ENCODE results near the gene NOM1.

Gene NOM1

DNA sequence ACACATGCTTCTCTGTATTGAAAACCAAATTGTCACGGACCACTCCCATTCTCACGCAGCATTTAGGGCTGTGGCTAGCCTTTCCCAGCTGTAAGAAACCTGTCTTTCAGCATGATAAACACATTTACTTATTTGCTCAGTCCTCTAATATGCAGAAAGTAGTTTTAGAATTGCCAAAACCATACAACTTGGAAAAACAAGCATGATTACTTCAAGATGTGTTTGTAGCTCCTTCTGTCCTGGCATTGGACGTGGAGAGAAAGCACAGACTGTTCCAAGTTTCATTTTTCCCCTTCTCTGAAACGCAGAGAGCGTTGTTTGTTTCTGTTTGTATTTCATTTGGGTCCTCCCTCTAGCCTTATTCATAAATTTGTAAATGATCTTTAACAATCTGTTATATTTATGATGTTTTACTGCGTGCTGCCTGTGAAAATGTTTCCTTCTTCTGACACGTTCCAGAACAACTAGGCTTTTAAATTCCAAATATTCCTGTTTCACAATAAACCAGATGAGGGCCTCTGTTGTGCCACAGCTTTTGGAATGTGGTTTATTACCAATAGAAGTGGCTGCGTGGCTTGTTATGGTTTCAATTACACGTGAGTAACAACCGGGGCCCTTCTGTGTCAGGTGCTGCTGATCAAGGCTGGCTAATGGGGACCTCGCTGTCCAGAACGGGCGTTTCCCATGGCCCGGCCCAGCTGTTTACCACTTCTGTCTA, 34.8 kb downstream of the NOM1 start:
- DNase-seq: no peak

DNA sequence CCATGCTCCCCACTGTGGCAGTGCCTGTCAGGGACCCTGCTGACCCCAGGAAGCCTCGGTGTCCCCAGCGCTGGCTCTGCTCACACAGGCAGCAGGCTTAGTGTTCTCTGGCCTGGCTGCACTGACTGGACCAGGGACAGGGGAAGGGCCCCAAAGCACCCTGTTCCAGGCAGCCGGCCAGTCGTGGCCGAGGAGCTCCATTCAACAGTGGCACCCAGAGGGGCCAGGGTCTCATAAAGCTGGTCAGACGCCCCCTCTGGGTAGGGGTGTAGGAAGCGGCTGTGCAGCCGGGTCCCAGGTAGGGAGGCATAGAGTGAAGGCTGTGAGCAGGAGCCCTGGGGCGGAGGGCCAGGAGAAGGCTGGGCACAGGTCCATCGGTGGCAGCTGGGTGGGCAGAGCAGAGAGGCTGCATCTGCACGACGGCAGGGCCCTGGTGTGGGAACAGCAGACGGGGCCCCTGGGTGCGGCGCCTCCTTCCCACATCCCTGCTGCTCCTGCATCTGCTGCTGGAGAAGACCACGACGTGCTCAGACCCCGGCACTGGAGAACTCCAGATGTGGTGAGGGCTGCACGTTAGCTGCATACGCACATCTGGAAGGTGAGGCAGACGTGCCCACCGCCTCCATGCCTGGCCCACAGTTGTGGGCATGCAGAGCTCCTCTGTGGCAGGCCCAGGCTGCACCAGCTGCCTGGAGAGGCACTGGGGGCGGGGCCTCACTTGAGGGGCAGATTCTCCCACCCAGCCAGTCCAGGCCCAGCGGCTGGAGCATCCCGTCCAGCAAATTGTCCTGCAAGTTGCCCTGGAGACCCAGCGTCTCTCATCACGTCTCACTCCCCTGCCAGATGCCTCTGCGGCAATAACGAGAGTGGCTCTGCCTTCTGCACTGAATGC, 35.8 kb downstream of the NOM1 start:
- DNase-seq: no peak

DNA sequence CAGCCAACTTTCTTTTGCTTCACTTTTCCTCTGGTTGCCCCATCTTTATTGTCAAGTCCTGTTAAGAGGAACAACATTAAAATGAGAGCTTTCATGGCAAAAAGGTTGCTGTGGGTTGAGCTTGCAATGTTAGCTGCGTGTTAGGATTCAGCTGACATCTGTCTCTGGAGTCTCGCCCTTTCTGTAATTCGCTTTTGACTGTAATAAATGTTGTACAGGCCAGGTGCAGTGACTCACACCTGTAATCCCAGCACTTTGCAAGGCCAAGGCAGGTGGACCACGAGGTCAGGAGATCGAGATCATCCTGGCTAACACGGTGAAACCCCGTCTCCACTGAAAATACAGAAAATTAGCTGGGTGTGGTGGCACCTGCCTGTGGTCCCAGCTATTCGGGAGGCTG, 36.9 kb downstream of the NOM1 start:
- DNase-seq: no peak

DNA sequence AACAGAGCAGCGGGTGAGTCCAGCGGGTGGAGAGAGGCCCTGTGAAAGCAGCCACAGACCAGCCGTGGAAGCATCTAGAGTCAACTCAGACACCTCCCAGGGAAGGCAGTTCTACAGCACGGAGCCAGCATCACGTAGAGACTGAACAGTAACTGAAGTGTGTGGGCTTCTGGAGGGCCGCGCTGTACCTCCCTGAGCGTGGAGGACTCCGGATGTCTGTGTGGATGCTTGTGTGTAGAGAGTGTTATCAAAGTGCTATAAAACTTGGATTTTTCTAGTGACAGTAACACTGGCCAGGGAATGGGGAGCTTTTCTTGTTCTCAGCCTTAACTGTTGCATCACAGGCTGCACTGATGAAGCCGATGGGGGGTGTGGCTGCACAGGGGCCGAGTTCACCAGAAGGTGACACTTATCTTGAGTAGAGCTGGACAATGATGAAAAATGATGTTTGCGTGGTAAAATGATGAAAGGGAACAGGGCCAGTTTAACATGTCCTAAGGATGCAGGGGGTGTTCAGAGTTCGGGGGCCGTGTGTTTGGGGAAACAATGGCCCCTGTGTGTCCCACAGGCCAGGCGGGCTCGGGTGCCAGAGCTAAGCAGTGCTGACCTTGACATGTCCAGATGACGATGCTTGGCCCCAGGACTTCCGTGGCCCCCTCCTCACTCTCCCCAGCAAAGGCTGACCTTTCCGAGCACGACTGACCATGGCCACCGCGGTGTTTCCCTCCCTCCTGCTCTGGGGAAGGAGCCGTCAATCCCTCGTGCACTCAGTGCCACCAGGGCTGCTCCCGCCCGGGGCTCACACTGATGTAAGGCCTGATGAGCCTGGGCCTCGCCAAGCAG, 39.1 kb downstream of the NOM1 start:
- no peak for DNase-seq

DNA sequence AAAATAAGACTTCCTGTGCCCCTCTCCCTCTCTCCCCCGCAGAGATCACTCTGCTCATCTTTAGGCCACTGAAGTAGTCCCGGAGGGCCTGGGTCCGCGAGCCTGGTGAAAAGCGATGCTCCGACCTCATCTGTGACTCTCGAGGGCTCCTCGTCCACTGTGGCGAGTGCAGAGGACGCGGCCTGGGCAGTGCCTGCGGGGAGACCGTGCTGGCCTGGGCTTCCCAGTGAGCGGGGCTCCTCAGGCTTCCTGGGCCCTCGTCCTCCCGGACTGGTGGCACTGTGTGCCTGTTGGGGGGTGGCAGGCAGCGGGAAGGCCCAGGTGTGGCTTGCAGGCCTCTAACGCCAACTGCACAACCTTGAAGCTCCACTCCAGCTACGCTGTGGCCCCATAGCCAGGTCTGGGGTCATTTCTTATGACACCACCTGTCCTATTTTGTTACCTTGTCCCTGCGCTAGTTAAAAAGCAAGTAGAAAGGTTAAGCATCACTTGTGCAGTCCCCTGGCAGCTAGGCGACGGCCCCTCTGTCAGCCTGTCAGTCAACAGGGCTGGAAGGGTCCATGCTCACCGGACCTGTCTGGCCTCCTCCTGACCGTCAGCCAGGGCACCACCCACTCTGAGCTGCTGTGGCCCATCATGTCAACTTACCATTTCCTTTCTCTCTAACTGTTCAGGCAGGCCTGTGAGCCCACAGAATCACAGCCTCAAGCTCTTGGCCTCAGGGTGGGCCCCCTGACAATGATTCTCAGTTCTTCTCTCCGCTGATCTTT, 40.4 kb downstream of the NOM1 start:
- DNase-seq: no peak

DNA sequence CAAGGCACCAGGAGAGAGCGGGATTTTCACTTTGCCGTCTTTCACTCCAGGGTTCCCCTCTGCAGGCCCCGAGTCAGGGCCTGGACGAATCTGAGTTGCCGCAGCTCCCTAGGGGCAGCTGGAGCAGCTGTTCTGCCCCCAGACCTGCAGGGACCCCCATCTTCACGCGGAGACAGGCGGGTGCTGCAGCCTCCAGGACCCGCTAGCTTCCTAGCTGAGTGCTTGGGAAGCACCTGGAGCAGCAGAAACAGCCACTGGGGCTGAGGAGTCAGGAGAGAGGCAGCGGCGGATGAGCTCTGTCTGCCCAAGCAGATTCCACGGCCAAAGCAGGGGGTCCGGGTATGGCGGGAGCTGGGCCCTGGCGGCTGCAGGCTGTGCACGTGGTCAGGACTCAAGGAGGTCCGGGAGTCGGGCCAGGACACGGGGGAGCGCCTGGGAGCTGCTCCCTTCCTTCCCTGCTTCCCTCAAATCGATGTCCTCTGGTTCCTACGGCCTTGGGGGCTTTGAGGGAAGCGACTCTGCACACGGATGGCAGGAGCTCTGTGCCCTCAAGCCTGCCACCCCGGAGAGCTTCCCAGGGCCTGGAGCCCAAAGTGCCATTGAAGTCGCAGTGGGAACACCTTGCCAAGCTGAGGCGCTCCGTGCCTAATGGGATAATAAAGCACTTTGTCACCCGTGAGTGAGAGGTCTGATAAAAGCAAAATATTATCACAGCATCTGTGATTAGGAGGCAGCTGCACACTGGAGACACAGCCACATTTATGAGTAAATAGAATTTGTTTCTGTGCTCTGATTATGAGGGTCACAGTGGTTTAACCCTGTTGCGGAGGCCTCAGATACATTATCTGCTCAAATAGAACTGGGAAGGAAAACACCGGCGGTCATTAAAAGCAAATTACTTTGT, 43.8 kb downstream of the NOM1 start:
- DNase-seq: no peak

DNA sequence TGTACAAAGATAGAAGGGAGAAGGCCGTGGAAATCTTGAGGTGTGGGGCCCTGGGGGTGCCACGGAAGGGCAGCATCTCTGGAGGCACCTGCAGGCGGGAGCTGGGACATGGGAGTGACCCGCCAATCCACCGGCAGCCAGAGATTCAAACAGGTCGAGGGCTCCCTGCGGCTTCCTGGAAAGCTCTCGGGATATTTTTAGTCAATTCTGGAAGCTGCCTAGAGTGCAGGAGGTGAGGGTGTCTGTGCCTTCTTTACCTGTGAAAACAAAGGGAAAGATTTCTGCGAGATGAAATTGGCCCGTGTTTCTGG, 44.4 kb downstream of the NOM1 start:
- no peak for DNase-seq

DNA sequence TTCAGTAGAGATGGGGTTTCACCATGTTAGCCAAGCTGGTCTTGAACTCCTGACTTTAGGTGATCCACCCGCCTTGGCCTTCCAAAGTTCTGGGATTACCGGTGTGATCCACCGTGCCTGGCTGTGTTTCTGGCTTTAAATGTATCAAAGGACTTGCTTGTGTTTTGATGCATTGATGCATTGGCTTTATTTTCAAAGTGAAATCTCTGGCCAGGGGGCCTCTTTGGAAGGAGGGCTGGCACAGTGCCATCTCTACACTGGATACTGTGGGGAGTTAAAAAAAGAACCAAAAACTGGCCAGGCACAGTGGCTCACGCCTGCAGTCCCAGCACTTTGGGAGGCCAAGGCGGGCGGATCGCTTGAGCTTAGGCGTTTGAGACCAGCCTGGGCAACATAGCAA, 44.9 kb downstream of the NOM1 start:
- DNase-seq: no peak

DNA sequence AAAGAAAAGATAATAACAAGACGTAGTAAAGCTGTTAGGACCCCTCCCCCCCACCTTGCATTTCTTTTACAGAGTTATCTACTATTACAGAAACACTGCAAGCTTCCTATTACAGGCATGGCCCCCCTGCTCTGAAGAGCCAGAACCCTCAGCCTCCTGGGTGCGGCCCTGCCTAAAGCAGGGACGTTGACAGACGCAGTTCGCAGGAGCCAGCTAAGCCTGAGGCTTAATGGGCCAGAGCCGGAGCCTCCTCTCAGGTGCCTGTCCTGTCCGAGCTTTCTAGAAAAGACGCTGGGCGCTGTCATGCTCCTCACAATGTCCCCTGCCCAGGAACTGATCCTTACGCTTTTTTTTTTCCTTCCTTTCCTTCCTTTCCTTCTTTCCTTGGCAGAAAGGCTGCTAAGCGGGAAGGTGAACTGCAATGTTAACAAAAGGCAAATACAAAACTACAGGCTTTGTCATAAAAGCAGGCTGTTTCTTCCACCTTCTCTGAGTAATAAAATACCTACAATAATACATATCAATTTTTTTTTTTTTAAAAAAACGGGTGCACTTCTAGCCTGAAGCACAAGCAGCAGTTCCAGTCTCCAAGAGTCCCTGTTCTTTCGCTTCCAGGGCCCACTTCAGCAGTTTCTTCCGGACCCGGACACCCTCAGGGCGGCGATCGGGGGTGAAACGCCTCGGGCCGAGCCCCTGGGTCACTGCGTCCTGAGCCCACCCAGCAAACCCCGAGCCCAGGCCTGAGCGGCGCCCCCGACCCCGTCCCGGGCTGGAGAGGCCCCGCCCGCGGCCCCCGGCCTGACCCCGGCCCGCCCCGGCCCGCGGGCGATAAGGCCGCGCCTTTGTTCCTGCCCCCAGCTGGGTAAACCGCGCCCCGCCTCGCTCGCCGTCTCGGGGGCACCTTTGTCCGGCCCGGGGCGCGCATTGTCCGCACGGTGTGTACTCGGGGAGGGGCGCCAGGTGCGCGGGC, 49.8 kb downstream of the NOM1 start:
- DNase-seq: no peak

DNA sequence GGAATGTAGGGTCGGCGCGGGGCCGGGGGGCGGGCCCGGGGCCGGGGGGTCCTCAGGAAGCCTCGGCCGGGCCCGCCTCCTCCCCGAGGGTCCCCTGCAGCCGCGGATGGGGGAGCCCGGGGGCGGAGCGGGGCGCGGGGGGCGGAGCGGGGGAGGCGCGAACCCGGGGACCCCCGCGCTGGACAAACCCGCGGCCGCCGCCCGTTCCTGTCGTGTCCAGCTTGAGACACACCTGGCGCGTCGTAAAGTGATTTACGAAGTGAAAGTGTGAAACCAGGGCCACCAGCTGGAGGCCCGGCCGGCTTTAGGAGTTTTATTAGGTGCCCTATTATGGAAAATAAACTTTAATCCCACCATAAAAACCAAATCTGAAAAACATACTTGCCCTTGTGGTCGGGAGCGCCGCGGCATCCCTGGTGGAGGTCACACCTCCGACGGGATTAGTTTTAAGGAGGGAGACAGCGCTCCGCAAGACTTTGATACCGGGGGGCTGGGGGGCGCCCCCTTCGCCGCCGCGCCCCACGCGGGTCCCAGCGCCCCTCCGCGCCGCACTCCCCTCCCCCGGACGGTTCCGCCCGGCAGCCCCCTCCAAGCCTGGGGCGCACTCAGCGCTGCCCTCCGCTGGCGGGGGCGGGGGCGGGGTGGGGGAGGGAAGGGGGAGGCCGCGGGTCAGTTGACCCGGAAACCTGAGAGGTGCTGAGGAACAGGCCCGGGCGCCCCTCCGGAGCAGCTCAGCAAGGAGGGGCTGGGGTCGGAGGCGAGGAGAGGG, 50.6 kb downstream of the NOM1 start:
- no peak for DNase-seq

DNA sequence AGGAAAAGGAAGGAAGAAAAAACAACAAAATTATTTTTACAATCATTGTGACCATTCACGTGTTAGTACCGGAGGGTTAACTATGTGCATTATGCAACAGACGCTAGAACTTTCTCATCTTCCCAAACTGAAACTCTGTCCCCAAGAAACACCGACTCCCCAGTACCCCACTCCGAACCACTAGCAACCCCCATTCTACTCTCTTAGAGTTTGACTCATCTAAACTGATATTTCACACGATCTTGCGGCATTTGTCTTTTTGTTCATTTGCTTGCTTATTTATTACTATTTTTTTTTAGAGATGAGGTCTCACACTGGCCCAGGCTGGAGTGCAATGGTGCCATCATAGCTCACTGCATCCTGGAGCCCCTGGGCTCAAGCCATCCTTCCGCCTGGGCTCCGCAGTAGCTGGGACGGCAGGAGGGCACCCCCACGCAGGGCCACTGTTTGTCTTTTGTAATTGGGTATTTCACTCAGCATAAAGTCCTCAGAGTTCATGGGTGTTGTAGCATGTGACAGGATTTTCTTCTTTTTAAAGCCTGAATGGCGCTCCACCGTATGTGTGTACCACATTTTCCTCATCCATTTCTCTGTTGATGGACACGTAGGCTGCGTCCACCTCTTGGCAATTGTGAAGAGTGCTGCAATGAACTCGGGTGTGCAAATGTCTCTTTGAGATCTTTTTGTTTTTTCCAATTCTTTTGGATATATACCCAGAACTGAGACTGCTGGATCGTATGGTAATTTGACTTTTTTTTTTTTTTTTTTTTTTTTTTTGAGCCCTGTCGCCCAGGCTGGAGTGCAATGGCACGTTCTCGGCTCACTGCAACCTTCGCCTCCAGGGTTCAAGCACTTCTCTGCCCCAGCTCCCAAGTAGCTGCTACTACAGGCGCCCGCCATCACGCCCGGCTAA, 51.5 kb downstream of the NOM1 start:
- DNase-seq: no peak

DNA sequence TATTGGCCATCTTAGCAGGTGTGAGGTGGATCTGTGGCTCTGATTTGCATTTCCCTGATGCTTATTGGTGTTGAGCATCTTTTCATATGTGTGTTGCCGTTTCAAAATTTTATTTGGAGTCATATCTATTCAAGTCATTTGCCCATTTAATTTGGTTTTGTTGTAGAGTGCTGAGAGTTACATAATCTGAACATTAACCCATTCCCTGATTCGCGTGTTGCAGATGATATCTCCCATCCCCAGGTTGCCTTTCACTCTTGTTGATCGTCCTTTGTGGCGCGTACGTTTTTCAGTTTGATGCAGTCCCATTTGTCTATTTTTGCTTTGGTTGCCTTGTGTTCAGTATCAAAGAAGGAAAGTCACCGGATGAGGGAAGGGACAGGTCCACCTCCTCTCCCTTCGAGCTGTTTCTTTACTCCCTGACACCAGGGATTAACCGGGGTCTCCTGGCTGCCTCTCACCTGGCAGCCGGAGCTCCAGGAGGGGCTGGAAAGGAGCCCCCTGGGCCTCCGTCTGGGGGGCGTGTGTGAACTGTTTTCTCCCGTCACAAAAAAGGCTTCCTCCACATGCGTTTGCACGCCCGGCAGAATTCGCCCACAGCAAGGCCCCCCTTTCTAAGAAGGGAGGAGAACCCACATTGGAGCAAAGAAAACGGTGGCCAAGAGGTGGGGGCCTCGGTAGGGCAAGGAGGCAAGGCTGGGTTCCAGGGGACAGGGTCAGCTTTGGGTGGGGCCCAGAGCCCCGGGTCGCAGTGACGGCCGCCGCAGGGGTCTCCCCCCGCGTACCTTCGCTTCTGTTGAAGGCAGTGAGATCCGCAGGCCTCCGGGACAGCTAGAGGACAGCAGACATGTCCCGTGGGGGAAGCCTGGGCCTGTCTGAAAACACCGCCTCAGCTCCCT, 52.7 kb downstream of the NOM1 start:
- DNase-seq: no peak

DNA sequence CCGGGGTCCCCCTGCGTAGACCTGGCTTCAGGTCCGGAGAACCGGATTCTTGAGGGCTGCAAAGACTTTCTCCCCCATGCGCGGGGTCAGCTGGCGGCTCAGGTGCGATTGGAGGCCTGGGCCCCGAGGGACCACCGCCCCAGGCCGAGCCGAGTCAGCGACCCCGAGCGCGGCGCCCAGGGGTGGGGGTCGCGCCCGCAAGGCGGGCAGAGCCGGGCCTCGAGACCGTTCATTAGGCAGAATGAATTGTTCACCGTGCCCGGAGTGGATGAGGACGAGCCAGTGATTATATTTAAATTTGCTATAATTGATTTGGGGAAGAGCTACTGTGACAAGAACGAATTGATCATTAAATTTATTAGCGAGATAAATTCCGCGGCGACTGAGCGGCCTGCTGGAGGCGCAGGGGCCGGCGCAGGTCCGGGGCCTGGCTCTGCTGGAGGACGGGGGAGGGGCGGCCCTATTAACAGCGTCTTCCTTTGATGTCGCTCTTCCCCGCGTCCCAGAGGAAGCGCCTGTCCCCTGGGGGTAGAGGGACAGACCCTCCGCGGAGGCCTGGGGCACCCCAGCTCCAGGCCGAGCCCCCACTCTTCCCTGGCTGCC, 53.4 kb downstream of the NOM1 start:
- no peak for DNase-seq

DNA sequence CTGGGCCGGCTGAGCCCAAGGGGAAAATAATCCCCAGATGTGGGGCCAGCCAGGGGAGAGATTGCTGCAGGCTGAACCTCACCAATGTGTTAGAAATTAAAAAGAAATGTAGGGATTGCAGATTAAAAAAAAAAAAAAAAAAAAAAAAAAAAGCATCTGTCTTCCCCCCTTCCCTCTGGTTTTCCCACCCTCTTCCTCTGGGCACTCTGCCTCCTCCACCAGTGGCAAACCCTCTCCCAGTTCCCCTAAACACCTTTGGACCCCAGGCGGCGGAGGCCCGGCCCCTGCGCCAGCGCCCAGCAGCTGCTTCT, 53.9 kb downstream of the NOM1 start:
- DNase-seq: no peak

DNA sequence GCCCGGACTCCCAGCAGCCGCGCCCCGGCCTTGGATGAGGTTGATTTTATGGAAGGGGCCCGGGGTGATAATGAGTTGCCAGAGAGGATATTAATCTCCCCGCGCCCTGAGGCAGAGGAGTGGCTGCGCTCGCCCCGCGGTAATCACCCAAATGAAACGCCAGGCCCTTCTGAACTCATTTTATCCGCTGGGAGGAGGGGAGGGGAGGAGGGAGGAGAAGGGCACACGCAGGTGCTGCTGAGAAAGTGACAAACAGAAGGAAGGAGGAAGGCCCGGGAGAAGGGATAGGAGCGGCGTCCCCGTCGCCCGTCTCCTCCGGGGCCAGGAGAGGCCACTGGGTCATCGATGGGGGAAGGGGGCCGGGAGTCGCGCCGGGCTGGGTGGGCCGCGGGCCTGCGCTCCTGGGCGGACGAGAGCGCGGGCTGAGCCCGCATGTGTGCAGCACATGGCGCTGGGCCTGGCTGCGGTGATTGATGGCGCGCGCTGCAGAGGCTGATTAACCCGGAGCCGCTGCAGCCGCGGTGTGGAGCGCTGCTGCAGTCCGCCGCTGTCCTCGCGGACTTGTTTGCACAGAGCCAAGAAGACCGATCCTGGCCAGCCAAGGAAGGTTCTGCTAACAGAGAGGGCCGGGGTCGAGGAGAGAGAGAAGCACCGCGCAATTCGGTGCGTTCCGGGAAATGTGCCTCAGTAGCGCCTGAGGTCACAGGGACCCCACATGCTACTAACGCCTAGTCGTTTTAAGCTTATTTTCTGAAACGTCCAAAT, 54.4 kb downstream of the NOM1 start:
- no peak for DNase-seq
